T-helper 2 cell (primary cell): ENCODE measurements around the gene FOXD4L5.
"Not testable (repeated sequence)": the region's sequence is repeated elsewhere in the genome, so short reads cannot be mapped to it uniquely, and the experiment has no call there.

Experiments
- DNase-seq, 5 experiments: peaks; one replicate each; pipeline versions ENCODE4 v3.0.0 to v3.0.0-alpha.2; 2012 to 2022
- total RNA-seq, 2 donors: gene quantifications; one replicate each; lab custom pipeline; 2026; lab: John Stamatoyannopoulos, UW

Gene FOXD4L5
- 0 to 0.31 reads per million in 2 donors for total RNA-seq

GRCh38 chr9:65285109-65285508, at the start of gene FOXD4L5:
Gene FOXD4L5 (minus strand): TSS chr9:65285209. CDS start chr9:65284377, 832 bp downstream.
- not testable (repeated sequence) for DNase-seq

- DNase-seq: not testable (repeated sequence)
These were observed 1.1 kb downstream of the FOXD4L5 start for GRCh38 chr9:65283943-65284342.

- DNase-seq: not testable (repeated sequence)
These were observed 2.0 kb downstream of the FOXD4L5 start for GRCh38 chr9:65282976-65283375.
